HCT116 (cell line): Measurements from ENCODE around the gene MAP1LC3C. TPM values are rescaled to one million over a fixed set of nuclear protein-coding genes. Genes with fewer than 3 reads are reported as not detected.

ENCODE experiments used
- ZBTB33 ChIP-seq: IDR thresholded peaks from 2 replicates; pipeline ENCODE4 v1.6.1; 2011; ENCODE audit warnings: mild to moderate bottlenecking, low read length, moderate library complexity; ENCODE audit not compliant: insufficient replicate concordance; ENCODE audit errors: extremely low read depth
- total RNA-seq: library from RNA; stranded (reverse); gene quantifications from one replicate; pipeline ENCODE4 v1.2.1, GENCODE V29; 2021; ENCODE audit not compliant: unreplicated experiment

The MAP1LC3C gene
- total RNA-seq, 1 experiment from 2014 or later = not detected

GRCh38 chr1:241947354-241947753 is 51.5 kb downstream of the MAP1LC3C start (continued):
- no peak for TF ChIP-seq ZBTB33

Other genes starting within 250 kb of the MAP1LC3C start
- 32.9 TPM for gene EXO1, start 150.9 kb downstream of the MAP1LC3C start, total RNA-seq
- gene BECN2, start 41.3 kb downstream of the MAP1LC3C start, total RNA-seq = not detected